ENCODE results near the gene CDK5RAP1. TPM values are rescaled to one million over a fixed set of nuclear protein-coding genes. Genes with fewer than 3 reads are reported as not detected.
"Not testable (repeated sequence)": the region's sequence is repeated elsewhere in the genome, so short reads cannot be mapped to it uniquely, and the experiment has no call there.

Gene CDK5RAP1
- total RNA-seq, 1 donor from 2014 or later = 28.3 TPM

DNA sequence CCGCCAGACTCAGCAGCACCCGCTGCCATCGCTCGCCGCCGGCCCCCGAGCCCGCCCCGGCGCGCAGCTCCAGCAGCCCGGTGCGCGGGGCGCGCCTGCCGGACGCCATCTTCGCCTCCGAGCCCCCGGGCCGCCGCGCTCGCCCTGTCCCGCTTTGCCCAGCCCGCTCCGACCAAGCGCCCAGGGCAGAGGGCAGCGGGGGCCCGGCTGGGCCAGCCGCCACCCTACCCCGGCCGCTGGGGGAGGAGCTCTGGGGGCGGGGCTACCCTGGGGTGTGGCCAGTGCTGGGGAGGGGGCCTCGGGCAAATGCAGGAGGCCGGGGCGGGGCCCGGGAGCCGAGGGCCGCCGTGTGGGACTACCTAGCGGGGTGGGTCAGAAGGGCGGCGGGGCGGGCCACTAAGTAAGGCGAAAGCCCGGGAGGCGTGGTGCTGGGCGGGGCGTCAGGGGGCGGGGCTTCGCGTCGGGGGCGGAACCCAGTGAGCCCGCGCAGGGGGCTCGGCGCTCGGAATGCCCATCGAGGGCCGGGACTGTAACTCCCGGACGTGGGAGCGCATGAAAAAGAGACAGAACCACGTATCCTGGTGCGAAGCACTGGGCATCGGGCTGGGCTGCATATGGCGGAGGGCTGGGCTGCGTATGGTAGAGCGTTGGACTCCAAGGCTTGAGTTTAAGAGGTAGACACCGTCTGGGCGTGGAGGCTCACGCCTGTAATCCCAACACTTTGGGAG is 42.4 kb upstream of the CDK5RAP1 start, which contains the start of gene SNTA1:
TSS of gene SNTA1 (minus strand) at position 252 of the 728 bp plus-strand sequence. CDS start at position 109, 143 bp downstream.
- TF ChIP-seq, protein P1, sequence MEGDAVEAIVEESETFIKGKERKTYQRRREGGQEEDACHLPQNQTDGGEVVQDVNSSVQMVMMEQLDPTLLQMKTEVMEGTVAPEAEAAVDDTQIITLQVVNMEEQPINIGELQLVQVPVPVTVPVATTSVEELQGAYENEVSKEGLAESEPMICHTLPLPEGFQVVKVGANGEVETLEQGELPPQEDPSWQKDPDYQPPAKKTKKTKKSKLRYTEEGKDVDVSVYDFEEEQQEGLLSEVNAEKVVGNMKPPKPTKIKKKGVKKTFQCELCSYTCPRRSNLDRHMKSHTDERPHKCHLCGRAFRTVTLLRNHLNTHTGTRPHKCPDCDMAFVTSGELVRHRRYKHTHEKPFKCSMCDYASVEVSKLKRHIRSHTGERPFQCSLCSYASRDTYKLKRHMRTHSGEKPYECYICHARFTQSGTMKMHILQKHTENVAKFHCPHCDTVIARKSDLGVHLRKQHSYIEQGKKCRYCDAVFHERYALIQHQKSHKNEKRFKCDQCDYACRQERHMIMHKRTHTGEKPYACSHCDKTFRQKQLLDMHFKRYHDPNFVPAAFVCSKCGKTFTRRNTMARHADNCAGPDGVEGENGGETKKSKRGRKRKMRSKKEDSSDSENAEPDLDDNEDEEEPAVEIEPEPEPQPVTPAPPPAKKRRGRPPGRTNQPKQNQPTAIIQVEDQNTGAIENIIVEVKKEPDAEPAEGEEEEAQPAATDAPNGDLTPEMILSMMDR (IDR thresholded peaks at IDR 0.05) = no peak
- peak within 1 kb of the TSS; percentile 86 for H3K27ac Mint-ChIP-seq (ENCODE audit: unreplicated experiment)
- DNase-seq (ENCODE audit: low spot score) = peak; percentile 95
- H3K36me3 Mint-ChIP-seq (ENCODE audit: low read depth) = peaks cover 2% of the 10 kb centered on the region
- peaks cover 35% of the 10 kb centered on the region for H3K4me1 Mint-ChIP-seq (ENCODE audit: low read depth)
- peaks cover 3% of the 10 kb centered on the region for H3K9me3 Mint-ChIP-seq (ENCODE audit: low read depth)
- peak within 1 kb of the TSS; percentile 93 for H3K4me3 Mint-ChIP-seq (ENCODE audit: unreplicated experiment)
- H3K27me3 Mint-ChIP-seq (ENCODE audit: low read depth) = no peaks in the 10 kb centered on the region

DNA sequence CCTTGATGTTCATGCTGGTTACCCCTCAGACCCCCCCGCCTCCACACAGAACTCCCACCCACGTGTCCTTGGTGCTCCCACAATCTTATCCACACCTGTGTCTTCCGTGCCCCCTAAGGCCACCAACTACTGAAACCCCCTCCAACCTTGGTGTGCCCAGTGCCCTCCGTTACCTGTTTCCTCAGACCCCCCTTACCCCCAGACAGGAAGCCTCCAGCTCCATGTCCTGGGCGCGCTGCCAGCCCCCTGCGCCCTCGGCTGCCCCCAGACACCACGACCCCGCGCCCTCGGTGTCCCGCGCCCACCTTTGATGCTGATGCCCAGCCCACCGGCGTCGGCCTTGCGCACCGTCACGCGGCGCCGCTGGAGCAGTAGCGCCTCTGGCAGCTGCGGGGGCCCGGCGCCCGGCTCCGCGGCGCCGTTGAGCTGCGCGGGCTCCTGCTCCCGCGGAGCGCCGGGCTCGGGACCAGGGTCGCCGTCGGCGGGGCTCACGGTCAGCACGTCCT is 41.7 kb upstream of the CDK5RAP1 start:
- no peaks in the 10 kb centered on the region for H3K36me3 Mint-ChIP-seq (ENCODE audit: low read depth)
- no peaks in the 10 kb centered on the region for H3K9me3 Mint-ChIP-seq (ENCODE audit: low read depth)
- TF ChIP-seq, protein P1 (IDR thresholded peaks at IDR 0.05) = no peak
- H3K4me3 Mint-ChIP-seq (ENCODE audit: unreplicated experiment) = peak overlapping the region; percentile 82
- peak overlapping the region; percentile 27 for H3K27ac Mint-ChIP-seq (ENCODE audit: unreplicated experiment)
- no peaks in the 10 kb centered on the region for H3K27me3 Mint-ChIP-seq (ENCODE audit: low read depth)
- no peak for DNase-seq (ENCODE audit: low spot score)
- peaks cover 41% of the 10 kb centered on the region for H3K4me1 Mint-ChIP-seq (ENCODE audit: low read depth)

DNA sequence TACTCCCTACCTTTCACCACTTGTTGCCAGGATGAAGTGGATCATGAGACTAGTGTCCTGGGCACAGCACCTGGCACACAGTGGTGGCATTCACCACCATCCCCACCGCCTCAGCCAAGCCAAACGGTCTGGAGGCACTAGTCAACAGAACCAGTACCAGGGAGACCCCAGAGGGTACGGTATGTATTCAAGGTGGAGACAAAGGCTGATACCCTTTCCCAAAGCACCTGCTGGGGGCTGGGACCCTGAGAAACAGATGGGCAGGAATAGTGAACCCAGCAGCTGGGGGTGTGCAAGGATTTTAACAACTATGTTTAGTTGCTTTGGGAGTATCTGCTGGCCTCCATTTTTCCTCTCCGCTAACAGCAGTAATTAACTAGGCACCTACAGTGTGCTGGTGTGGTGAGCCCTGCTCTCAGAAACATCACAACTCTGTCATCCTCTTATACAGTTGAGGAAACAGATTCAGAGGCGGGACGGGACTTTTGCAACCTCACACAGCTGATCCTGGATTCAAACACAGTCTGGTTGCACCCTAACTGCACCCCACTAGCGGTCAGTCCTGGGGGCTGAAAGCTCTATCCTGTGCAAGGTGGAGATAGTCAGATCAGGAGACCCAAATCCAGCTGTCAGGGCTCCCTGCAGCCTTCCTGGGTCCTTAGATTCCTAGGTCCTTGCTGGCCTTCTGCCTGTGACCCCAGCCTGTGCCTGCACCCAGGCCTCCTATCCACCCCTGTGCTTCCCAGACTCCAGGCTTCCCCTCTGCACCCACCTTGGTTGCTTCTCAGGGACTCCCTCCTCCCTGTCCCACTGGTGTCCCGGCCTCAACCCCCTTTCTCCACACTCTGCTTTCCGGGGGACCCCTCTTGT is 41.1 kb upstream of the CDK5RAP1 start:
- Mint-ChIP-seq H3K4me3 (ENCODE audit: unreplicated experiment) (peak overlapping the region; percentile 82), H3K36me3 (ENCODE audit: low read depth) (no peaks in the 10 kb centered on the region), H3K27ac (ENCODE audit: unreplicated experiment) (peak overlapping the region; percentile 20), H3K9me3 (ENCODE audit: low read depth) (no peaks in the 10 kb centered on the region), H3K27me3 (ENCODE audit: low read depth) (no peaks in the 10 kb centered on the region), H3K4me1 (ENCODE audit: low read depth) (peaks cover 48% of the 10 kb centered on the region)
- TF ChIP-seq, protein P1 (IDR thresholded peaks at IDR 0.05) = no peak
- DNase-seq (ENCODE audit: low spot score) = no peak

DNA sequence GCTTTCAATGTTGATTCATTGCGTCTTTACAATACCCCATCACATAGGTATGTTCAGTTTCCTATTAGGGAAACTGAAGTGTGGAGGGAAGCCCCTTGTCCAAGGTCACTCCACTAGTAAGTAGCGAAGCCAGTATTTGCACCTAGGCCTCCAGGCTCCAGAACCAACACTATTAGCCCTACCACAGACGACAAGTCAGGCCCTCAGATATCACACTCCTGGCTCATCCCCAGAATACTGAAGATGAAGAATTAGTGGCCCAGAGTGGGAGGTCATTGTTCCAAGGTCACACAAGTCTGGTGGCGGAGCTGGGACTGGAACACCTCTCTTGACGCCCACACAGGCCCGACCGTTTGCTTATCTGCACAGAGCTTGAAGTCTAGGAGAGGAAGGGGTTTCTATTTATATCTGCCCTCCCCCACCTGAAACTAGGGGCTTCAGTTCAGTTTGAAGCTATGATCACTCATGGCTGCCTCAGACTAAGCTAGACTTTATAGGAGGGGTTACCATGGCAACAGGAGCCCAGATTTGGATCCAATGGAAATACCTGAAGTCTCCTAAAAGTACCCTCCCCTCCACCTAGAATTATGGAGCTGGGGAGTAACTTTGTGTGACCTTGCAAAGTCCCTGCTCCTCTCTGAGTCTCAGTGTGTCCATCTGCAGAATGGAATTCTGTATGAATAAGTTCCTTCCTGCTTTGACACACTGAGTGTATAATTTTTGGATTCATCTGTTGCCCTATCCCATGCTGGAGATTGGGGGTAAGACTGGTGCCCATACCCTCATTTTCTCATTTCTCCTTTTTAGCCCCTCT is 40.0 kb upstream of the CDK5RAP1 start:
- Mint-ChIP-seq H3K27me3 (ENCODE audit: low read depth) (no peaks in the 10 kb centered on the region), H3K4me1 (ENCODE audit: low read depth) (peaks cover 52% of the 10 kb centered on the region), H3K36me3 (ENCODE audit: low read depth) (no peaks in the 10 kb centered on the region), H3K27ac (ENCODE audit: unreplicated experiment) (peak overlapping the region; percentile 17), H3K9me3 (ENCODE audit: low read depth) (no peaks in the 10 kb centered on the region), H3K4me3 (ENCODE audit: unreplicated experiment) (peak overlapping the region; percentile 9)
- DNase-seq (ENCODE audit: low spot score) = no peak
- TF ChIP-seq, protein P1 (IDR thresholded peaks at IDR 0.05) = no peak

DNA sequence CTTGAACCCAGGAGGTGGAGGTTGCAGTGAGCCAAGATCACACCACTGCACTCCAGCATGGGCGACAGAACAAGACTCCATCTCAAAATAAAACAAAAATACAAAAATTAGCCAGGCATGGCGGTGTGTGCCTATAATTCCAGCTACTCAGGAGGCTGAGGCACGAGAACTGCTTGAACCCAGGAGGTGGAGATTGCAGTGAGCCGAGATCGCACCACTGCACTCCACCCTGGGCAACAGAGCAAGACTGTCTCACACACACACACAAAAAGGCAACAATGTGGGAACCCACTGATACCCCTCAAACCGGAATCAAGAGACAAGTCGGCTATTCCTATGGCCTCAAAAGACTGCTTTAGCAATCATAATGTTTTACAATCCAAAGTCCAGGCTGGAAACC is 39.2 kb upstream of the CDK5RAP1 start:
- not testable (repeated sequence) for H3K4me3 Mint-ChIP-seq (ENCODE audit: unreplicated experiment); H3K27me3 Mint-ChIP-seq (ENCODE audit: low read depth); H3K9me3 Mint-ChIP-seq (ENCODE audit: low read depth); DNase-seq (ENCODE audit: low spot score); H3K27ac Mint-ChIP-seq (ENCODE audit: unreplicated experiment); H3K36me3 Mint-ChIP-seq (ENCODE audit: low read depth)
- H3K4me1 Mint-ChIP-seq (ENCODE audit: low read depth) = peaks cover 55% of the 10 kb centered on the region

Data from chondrocyte (in vitro differentiated cells).